Activated gamma-delta T cell (primary cell): Measurements from ENCODE around the gene ABCC5.

Experiments
- DNase-seq: peaks from one replicate; lab custom pipeline; 2025; lab: John Stamatoyannopoulos, UW

ABCC5 gene

DNA sequence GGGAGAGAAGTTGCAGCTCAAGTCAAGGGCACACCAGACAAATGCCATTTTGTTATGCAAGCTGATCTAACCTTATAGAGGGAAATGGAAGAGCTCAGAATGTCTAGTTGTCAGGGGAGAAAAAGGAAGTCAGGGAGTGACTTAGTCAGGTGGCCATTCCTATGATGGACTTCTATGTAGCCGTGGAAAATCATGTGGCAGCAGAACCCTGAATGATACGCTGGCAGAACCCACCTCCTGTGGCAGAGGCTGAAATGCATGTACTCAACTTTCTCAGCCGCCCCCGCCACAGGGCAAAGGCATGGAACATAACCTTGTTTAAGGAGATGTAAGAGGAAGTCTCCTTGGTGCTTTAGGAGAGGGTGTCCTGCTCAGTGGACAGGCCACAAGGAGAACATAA, 95.3 kb downstream of the ABCC5 start:
- no peak for DNase-seq

DNA sequence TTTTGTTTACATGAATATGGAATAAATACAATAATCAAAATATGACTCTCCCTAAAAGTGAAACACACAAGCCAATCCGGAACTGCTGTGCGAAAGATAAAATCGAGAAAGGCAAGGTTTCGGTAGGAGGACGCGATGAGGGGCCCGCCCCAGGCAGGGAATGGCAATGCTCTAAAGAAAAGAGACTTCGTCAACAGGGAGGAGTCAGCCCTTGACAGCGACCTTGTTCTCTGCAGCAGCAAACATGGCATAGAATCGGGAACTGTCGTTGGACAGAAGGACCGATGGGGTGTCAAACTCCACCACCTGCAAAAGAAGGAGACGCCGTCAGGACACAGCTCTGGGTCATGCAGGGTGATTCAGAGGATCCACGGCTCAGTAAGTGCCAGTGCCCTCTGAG, 96.6 kb downstream of the ABCC5 start:
- DNase-seq, result no peak

DNA sequence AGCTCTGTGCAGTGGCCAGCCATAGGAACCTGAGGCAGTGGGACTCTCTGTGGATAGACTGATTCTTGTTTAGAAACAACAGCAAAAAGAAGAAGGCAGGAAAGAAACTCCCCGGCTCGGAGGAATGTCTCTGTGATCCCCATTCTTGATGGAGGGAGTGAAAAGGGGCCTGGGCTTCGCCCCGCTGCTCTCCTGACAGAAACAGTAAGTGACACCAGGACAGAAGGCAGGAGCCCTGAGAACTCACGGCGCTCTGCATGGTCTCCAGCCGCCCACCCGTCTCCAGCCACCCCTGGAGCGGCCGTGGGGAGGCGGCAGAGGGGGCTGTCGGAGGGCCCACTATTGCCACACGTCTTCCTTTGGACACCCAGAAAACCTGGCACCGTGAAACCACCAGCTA, 97.3 kb downstream of the ABCC5 start:
- DNase-seq, result no peak

DNA sequence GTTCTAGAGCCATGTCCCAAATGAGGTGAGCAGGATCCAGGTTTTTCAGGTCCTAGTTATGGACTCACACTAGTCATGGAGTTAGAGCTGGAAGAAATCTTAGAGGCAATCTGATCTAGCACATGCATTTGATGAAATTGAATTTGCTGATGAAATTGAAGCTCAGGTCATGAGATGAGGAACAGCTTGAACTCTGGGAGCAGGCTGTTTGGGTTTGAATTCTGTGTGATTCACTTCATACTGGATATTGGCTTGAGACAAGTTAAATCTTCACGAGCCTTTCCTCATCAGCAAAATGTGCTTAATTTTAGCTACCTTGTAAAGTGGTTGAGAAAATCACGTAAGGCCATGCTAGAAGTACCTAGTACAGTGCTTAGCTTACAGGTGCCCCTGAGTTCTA, 99.5 kb downstream of the ABCC5 start:
- no peak for DNase-seq

DNA sequence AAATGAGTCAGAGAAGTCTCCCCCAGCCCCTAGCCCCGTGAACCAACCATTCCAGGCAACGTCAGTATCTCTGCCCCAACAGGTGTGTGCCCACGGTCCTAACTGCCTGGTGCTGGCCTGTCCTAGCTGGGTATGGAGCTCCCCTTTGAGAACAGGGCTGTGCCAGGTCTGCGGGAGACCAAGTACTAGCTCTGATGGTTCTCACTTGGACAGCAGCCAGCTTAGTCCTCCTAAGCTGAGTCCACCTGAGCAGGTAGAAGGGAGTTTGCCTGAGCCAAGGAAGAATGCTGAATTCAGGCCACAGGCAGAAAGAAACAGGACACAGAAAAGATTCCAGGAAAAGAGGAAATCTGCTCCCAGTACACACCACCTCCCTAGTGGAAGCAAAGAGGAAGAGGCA, 99.9 kb downstream of the ABCC5 start:
- DNase-seq, result no peak

DNA sequence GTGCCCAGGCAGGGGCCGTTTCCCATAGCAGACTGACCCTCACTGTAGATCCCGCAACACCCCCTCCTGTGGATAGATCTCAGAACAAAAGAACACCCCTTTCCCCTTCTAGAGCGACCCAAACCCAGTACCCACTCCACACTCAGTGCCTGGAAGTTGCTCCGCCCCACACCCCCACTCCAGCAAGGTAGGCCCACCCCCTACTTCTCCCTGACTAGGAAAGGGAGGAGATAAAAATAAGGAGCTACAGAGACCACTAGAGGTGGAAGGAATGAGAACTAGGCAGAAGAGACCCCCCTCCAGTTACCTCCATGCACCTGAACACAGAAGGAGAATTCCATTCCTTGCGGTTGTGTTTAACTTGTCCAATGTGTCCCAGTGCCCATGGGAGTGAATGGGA, 102.8 kb downstream of the ABCC5 start:
- no peak for DNase-seq

DNA sequence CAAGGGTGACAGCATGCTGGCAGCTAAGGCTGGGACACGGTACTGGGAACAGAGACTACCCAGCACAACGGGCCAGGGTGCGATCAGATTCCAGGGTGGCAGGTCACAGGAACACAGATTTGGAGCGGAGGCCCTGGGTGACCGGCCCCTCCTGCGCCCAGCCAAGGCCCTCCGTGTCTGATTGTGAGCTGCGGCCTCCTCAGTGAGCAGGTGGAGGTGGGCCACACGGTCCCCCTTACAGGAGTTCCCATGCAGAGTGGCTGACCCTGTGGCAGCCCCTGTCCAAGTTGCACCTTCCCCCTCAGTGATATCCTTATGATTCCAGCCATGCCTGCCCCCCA, 104.1 kb downstream of the ABCC5 start:
- no peak for DNase-seq

DNA sequence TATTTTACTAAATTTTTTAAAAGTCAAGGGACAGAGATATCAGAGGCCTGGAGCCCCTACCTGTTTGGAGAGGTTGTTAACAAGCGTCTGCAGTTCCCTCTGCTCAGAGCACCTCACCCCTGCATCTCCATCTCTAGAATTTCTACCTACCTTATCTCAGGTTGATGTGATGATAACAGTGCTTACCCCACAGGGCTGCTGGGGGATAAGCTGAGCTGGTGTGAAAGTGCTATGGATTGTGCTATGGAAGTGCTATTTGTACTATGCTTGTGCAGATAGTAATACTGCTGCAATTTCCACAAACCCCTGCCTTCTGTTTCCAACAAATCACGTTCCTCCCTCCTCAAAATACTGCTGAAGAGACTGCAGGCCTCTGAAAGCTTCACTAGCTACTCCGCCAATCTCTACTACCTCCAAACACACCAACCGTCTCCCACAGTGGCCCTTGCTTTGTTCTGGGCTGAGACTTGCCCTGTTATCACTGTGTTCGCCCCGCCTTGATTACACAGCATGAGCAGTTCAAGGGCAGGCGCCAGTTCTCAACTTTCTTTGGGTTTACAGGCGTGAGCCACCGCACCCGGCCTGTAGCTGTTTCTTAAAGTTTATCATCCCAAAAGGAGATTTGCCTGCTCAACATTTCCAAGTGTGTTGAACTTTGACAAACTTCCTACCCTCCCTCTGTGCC, 104.6 kb downstream of the ABCC5 start:
- DNase-seq, result no peak

DNA sequence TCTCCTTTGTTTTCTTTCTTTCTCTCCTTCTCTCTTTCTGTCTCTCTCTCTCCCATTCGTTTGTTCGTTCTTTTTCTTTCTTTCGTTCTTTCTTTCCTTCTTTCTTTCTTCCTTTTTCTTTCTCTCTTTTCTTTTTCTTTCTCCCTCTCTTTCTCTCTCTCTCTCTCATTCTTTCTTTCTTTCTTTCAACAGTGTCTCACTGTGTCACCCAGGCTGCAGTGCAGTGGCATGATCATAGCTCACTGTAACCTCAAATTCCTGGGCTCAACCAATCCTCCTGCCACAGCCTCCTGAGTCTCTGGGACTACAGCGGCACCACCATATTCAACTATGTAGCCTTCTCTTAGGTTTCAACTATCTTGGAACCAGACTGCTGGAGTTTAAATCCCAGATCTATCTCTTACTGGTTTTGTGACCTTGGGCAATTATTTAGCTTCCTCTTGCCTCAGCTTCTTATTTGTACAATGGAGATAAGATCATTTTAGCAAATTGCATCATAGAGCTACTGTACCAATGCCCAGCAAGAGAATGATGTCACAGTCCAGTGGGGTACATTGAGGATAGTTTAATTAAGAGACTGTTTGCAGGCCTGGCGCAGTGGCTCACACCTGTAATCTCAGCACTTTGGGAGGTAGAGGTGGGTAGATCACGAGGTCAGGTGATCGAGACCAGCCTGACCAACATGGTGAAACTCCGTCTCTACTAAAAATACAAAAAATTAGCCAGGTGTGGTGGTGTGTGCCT, 105.7 kb downstream of the ABCC5 start:
- DNase-seq, result no peak

DNA sequence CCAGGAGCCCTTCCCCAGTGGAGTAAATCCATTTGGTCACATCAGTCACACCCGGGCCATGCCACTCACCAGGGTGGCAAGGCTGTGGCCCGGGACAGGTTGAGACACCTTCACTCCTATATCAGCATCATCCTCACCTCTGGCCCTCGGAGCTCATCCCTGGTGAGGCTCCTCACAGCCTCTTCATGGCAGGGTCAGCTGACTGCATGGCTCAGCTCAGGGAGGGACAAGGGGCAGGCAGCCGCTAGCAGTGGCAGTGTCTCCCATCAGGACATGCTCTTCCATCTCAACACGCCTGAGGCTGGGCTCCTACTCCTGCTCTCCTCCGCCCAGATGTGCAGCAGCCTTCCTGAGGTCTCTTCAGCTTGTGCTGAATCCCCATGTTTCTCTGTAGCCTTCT, 106.6 kb downstream of the ABCC5 start:
- no peak for DNase-seq

DNA sequence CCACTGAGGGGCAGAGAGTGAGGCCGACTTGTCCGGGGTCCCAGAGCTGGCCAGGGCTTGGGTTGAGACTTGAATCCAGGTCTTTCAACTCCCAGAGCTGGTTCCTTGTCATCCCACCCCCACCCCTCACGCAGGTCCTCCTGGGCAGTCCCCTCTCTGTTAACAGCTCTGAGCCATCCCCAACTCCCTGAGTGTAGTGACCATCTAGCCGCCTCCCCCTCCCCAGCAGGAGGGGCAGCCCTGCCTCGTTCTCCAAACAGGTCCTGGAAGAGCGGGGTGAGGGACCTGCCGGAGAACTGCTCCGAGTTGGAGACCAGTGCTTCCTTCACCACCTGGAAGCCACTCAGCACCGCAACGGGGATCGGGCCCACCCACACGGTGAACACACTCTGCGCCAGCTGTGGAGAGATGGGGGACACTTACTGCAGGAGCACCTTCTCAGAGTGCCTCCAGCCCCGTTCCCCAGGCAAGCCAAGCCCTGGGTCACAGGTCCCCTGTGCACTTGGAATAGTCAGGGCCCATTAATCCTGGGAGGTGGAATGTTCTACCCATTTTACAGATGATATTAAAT, 108.6 kb downstream of the ABCC5 start:
- no peak for DNase-seq

DNA sequence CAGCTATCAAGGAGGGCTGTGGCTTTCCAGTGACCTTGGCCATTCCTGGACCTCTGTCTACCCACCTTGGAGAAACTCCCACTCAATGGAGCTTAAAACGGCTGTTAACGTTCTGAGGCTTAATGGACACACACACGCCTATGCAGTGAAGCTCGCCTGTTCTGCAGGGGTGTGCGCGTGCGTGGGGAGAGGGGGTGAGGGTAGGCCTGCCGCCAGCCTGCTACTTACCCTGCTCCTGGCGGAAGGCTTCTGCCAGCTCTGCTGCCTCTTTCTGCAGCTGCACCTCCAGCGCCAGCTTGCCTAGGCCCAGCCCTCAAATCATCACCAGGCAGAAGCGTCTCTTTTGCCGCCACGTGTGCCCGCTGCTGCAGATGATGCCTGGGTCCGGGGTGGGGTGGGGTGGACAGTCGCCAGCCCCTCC, 109.8 kb downstream of the ABCC5 start:
- DNase-seq, result no peak

DNA sequence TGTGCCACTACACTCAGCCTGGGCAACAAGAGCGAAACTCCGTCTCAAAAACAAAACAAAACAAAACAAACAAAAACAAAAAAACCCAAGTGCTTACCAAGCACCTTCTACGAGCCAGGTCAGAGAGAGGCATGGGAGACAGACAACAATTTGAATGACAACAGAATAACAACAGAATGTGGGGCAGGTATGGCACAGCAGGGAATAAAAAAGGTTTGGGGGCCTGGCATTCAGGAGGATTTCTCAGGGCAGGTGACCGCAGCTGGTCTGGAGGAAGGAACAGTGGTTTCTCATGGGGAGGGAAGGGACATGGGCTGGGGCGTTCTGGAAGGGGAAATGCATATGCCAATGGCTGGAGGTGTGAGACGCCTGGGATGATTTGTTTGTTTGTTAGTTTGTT, 110.5 kb downstream of the ABCC5 start:
- no peak for DNase-seq

DNA sequence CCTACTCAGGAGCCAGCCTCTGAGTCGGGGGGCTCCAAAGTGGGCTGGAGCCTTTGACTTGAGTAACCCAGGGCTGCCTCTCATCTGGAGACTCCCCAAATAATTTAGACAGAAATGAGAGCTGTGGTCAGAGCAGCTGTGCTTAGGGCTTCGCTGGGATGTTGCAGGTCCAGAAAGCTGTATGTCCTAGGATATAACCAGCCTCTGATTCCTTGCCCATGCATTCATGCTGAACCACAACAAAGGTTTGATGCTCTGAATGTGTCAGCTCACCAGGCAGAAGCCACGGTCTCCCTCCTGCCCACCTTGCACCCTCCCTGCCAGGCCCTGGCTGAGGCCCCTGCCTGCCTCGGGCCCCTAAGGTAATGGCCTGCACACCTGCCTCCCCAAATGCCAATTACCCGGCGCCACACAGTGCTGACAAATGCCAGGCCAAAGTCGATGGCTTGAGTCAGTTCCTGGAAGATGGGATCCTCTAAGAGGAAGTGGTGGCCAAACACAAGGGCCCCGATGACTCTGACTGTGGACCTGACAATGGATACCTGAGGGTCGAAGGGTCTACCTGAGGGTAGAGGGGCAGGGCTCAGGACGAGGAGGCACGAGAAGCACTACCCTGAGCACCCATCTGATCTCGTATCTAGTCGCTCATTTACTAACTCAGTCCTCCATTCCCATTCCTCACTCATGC, 111.3 kb downstream of the ABCC5 start:
- no peak for DNase-seq

DNA sequence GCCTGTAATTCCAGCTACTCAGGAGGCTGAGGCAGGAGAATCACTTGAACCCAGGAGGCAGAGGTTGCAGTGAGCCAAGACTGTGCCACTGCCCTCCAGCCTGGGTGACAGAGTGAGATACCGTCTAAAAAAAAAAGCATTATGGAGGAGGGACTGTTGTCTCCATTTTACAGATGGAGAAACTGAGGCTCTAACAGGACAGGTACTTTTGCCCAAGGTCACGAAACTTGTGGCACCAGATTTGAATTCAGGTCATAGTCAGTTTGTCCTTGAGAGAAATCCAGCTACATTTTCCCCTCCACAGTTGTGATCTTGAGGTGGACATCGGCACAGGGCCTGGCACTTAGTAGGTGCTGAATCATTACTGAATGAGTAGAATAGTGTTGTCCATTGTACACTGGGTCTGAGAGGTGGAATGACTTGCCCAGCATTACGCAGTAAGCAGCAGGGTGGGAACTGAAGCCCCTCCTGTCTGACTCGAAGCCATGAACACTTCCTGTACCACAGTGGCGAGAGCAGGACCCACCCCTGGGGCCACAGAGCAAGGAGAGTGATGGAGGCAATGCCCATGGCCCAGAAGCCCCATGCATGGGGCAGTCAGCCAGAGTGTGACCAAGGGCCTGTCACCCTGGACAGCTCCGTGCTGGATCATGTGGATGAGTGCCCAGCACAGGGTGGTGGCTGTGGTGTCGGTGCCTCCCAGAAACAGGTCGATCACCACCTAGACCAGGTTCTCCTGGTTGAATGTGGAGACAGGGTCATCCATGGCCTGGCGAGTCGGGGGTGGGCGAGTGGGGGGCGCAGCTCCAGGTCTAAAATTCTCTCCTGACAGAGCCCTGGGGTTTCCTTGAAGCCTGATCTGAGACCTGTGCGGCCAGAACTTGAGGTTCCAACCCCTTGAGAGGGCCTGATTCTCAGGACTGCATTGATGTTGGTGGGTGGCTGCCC, 112.6 kb downstream of the ABCC5 start:
- no peak for DNase-seq

DNA sequence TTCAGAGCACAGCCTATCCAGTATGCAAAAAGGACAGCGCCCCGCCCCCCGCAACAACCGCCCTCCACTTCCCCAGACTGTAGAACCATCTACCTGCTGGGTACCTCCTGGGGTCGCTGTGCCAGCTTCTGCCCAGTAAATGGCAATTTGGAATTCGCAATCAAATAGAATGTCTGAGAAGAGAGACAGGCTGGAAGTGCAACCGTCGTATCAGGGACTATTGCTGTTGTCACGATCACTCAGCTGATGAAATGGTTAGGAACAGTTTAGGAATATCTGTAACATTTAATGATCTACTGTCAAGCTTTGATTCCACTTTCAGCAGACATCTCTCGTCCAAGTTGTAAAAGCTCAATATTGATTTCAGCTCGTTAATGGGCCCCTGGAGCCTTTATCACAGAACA, 119.7 kb downstream of the ABCC5 start:
- no peak for DNase-seq

DNA sequence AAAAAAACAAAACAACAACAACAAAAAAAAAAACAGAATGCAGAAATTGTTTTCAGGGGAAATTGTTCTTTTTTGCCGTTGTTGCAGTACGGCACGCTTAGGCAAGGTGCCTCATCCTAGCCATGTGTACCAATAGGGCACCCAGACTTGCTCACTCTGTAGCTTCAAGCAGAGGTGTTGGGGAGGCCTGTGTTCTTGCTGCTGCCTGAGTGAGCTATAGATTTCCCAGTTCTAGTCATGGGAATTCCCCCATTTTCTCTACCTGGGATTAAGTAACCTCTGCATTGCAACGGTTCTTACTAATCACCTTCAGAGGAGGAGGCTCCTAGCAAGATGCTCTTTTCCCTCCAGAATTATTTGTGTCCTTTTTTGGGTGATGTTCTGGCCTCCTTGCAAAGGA, 120.1 kb downstream of the ABCC5 start:
- no peak for DNase-seq

DNA sequence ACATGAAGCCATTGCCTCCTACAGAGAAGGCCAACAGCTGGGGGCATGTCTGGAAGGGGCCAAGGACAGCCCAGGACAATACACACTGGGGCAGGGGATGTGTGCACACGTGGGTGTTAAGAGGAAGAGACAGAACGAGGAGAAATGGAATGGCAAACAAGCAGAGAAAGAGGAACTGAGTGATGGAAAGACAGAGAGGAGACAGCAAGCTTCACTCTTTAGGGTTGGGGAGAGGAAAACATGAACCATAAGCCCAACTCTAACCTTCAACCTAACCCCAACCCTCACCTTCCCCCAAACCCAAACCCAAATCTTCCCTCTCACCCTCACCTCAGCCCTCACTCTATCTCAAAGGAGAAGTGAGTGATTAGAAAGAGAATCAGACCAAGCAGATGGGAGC, 121.1 kb downstream of the ABCC5 start:
- DNase-seq, result no peak

DNA sequence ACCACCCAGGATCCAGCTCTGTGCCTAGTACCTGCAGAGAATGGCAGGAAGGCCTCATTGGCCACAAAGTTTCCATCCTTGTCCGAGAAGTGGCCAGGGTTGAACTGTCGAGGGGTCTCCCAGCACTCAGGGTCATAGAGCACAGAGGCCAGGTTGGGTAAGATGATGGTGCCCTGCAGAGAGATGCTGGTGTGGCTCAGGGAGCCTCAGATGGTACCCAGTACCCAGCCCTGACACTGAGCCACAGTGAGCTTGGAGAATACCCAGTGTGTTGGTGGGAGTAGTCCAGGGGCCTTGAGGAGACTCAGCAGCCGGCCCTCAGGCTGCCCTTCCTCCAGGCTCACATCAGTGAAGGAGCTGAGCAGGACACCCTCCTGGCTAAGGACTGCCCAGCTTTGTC, 121.5 kb downstream of the ABCC5 start:
- DNase-seq, result no peak

DNA sequence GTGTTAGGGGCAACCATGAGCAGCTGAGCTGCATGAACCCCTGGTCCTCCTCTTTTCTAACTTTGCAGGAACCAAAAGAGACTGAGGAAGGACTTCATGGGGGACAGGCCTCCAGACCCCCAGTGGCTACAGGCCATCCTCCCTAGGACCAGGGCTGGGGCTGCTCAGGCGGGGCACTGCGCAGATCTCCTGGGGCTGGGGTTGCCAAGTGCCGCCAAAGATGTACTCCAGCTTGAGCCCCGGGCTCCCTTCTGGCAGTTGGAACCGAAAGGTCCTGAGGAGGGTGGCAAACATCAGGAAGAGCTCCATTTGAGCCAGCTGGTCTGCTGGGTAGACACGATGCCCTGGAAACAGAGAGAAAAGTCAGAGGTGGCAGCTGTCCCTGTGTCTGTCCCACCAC, 121.9 kb downstream of the ABCC5 start:
- DNase-seq, result no peak

DNA sequence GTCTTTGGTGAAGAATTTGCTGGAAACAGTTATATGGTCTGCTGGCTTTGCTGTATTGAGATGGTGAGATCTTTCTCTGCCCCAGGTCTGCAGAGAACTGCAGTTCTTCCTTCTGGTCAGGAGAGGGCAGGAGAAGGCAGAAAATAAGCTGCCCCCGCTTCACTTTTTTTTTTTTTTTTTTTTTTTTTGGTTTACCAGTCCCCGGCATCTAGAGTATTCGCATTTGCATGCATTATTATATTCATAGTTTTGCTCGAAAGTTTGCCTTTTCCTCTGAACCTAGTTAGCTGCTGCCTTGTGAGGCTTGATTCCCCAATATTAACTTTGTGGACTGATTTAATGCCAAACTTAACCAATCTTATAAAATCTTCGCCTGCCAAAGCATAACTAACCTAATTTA, 122.4 kb downstream of the ABCC5 start:
- no peak for DNase-seq
